Ramos (cell line): ENCODE measurements around the gene P2RX3.
"Not testable (repeated sequence)": the region's sequence is repeated elsewhere in the genome, so short reads cannot be mapped to it uniquely, and the experiment has no call there.

Experiments used
- in situ Hi-C: fragments of 300-500 bp; cut with MboI; formaldehyde crosslinking; loops from one replicate; pipeline ENCODE4 v1.14.3; 2022; ENCODE audit warnings: low sequenced_read_pairs; ENCODE audit not compliant: unreplicated experiment

Gene P2RX3

GRCh38 chr11:57347336-57347735, 9.2 kb downstream of the P2RX3 start:
- in situ Hi-C loops, result loop anchor here (5.0 to 10.0 kb wide), 2 partner anchors 217 to 295 kb away; partner anchors contain the start of gene UBE2L6

GRCh38 chr11:57348052-57348451, 9.9 kb downstream of the P2RX3 start:
- in situ Hi-C loops, result loop anchor here (5.0 to 10.0 kb wide), 2 partner anchors 217 to 294 kb away; partner anchors contain the start of gene UBE2L6

GRCh38 chr11:57348636-57349313, 10.6 kb downstream of the P2RX3 start:
- in situ Hi-C loops, result loop anchor here (5.0 to 10.0 kb wide), 2 partner anchors 216 to 294 kb away; partner anchors contain the start of gene UBE2L6

DNA sequence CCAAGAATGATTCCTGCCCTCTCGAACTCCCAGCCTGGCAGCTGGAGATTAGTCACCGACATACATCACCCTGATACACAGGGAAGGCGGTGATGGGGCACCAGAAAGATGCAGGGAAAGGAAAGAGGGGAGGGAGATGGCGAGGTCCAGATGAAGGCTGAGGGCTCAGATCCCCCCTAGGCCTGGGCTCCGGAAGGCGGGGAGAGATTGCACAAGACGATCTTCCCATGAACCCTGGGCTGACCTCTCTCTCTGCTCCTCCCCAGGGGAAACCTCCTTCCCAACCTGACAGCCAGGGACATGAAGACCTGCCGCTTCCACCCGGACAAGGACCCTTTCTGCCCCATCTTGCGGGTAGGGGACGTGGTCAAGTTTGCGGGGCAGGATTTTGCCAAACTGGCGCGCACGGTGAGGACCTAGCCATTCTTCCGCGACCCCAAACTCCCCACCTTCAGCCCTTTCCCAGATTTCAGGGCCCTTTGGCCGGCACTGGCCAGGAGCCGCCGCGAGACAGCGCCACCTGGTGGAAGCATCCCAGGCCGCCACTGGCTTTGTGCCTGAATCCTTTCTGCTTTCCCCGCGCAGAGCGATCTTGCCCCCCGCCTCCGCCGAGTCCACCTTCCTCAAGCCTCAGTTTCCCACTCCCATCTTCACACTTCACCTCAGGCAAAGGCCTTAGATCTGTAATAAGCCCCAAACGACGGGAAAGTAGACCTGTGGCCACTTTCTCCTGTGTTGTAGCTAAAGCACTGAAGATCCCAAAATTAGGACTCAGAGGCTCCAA, 11.5 kb downstream of the P2RX3 start:
- in situ Hi-C loops, result loop anchor here (5.0 to 10.0 kb wide), 2 partner anchors 215 to 293 kb away; partner anchors contain the start of gene UBE2L6

GRCh38 chr11:57353036-57353435, 14.9 kb downstream of the P2RX3 start:
- in situ Hi-C loops, result no loop called here

- in situ Hi-C loops, result no loop called here
Measured at GRCh38 chr11:57353446-57353845, 15.3 kb downstream of the P2RX3 start.

- in situ Hi-C loops, result no loop called here
Measured at GRCh38 chr11:57353852-57354251, 15.7 kb downstream of the P2RX3 start.

DNA sequence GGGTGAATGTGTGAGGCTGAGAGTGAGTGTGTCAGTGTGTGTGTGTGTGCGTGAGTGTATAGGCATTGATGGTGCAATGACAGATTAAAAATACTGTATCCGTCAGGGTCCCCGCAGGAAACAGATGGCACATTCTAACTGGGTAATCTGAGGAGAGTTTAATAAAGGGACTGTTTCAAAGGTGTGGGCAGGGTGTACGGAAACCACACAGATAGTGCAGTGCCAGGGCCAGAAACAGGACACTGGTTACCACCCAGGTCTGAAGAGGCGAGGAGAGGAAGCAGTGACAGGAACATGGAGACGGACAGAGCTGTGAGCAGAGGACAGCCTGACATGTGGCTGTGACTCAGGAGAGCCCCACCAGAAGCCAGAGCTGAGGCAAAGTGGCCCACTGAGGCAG, 16.5 kb downstream of the P2RX3 start:
- in situ Hi-C loops, result no loop called here

DNA sequence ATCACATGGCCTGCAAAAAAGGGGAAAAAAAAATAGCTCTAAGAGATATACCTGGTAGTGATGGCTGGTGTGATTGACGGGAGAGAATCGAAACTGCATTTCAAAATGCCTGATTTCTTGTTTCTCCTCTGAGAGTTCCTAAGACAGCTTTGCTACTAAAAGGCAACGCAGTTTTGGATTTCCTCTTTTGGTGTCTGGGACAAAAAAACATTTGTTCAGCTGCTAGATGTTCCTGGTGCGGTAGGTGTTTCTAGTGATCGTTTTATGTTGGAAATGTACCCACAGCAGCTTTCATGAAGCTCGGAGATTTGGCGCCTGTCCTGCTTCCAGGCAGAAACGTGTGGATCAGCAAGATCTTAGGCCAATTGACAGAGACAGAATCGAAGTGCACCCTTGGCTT, 18.1 kb downstream of the P2RX3 start:
- in situ Hi-C loops, result no loop called here

DNA sequence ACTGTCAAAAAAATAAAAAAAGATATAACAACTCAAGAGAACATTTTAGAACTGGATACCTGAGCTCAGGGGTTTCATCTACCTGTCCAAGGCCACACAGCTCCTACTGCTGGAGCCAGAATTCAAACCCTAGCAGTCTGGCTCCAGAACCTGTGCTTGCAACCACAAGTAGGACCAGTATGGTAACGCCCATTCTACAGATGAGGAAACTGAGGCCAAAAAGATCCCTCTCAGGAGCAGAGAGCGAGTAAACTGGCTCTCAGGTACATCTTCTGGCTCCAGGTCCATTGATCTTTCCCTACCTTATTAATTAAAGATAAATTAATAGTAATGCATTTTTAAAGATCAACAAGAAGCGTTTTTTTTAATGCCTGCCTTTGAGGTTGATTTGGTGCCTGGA, 19.2 kb downstream of the P2RX3 start:
- in situ Hi-C loops, result no loop called here

- in situ Hi-C loops, result no loop called here
Measured at GRCh38 chr11:57357856-57358255, 19.7 kb downstream of the P2RX3 start.

GRCh38 chr11:57358543-57358961, 20.4 kb downstream of the P2RX3 start:
- in situ Hi-C loops, result no loop called here

DNA sequence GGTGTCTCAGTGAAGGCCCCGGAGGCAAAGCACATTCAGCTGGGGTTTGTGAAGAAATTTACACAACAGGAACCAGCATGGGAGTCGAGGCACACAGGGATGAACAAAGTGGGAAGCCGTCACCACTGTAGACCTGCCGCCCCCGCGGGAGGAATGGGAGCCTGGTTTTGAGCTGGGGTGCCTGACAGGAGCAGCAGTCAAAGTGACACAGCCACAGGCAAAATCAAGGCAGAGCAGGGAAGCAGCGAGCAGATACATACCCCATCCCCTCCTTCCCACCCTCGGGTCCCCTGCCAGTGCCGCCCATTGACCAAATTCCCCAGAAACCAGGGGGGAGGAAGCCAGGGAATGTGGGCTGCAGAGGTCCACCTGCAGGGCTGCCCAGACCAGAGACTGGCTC, 20.8 kb downstream of the P2RX3 start:
- in situ Hi-C loops, result no loop called here

- in situ Hi-C loops, result no loop called here
Measured at GRCh38 chr11:57359396-57359795, 21.2 kb downstream of the P2RX3 start.

- in situ Hi-C loops, result no loop called here
Measured at GRCh38 chr11:57359896-57360690, 21.9 kb downstream of the P2RX3 start.

DNA sequence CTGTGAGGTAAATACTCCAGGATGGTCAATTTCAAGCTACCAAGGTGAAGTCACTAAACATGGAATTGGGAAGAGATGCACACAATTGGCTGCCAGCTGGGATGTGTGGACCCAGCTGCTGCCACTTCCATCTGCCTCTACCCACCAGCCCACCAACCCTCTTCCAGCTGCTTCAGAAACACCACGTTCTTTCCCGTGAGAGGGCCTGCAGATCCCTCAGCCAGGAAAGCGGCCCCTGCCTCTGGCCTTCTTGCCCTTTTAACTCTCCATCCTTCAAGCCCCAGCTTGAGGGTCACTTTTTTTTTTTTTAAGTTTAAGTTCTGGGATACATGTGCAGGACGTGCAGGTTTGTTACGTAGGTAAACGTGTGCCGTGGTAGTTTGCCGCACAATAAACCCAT, 22.8 kb downstream of the P2RX3 start:
- in situ Hi-C loops, result no loop called here

DNA sequence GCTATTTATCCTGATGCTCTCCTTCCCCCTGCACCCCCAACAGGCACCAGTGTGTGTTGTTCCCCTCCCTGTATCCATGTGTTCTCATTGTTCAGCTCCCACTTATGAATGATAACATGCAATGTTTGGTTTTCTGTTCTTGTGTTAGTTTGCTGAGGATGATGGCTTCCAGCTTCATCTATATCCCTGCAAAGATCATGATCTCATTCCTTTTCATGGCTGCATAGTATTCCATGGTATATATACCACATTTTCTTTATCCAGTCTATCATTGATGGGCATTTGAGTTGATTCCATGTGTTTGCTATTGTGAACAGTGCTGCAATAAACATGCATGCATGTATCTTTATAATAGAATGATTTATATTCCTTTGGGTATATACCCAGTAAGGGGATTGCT, 23.3 kb downstream of the P2RX3 start:
- in situ Hi-C loops, result not testable (repeated sequence)

- in situ Hi-C loops, result no loop called here
Measured at GRCh38 chr11:57361926-57362325, 23.8 kb downstream of the P2RX3 start.

DNA sequence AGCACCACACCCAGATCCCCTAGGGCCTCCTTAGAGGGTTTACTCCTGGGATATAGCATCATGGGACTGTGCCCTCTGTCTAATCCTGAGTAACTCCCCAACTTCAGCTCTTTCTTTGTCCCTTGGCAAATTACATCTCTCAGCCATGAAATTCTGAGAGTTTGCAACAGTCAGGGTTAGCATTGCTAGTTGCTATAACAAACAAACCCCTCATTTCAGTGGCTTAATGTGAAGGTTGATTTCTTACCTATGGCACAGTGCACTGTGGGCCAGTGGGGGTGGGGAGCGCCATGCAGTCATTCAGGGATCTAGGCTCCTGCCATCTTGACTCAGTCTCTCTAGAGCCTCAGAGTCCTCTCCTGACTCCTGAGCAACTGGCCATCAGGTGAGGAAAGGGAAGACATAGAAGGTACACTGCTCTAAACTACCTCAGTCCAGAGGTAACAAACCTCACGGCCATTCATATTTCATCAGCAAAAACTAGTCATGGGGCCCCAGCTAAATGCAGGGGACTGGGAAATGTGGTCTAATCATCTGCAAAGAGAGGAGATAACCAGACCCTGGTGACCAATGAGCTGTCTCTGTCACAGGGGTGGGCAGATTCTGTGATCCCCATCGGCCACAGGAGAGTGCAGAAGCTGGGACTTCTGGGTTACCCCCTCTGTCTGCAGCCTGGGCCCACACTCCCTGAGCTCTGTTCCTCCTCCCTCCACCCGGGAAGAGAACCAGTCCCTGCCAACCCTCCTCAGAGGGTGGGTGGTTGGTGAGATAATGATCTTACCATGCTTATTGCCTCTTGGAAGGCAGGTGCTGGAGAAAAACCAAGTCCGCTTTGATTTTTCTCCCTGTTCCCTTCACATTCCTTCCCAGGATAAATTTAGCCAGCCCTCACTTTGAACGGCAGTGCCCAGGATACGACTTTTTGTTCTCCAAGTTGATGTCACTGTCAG, 25.3 kb downstream of the P2RX3 start:
- in situ Hi-C loops, result no loop called here
